HepG2 (cell line): Measurements from ENCODE around the gene CEMP1. TPM values are rescaled to one million over a fixed set of nuclear protein-coding genes. Genes with fewer than 3 reads are reported as not detected.

Experiments
- ARNT ChIP-seq: fragments of 450-650 bp; IDR thresholded peaks from 2 replicates; pipeline ENCODE4 v1.6.1; 2017
- ATF7-NPFF ChIP-seq: sonication (generic); formaldehyde crosslinking; IDR thresholded peaks from 2 replicates; pipeline ENCODE4 v1.8.1; 2023; ENCODE audit warnings: mild to moderate bottlenecking, low read depth, missing genetic modification reagents, moderate library complexity
- CREB1 ChIP-seq, 2 experiments: fragments of 450-650 bp in 1 of 2; IDR thresholded peaks; 2 replicates each; pipeline ENCODE4 v1.6.1; 2016 to 2017; ENCODE audit warnings: control low read depth in 1 of 2, mild to moderate bottlenecking in 1 of 2, missing compliant biosample characterization in 1 of 2, missing genetic modification characterization in 1 of 2
- DNMT1 ChIP-seq: sonication (generic); formaldehyde crosslinking; IDR thresholded peaks from 2 replicates; pipeline ENCODE4 v1.5.1; 2020; ENCODE audit warnings: mild to moderate bottlenecking, missing genetic modification reagents
- HNRNPL ChIP-seq: fragments of 200-400 bp; formaldehyde crosslinking; IDR thresholded peaks from 2 replicates; pipeline ENCODE4 v1.6.1; 2017; ENCODE audit warnings: mild to moderate bottlenecking, low read depth, low read length
- MED1 ChIP-seq: sonication (generic); formaldehyde crosslinking; IDR thresholded peaks from 2 replicates; pipeline ENCODE4 v1.4.0; 2020; ENCODE audit warnings: missing genetic modification reagents
- RERE ChIP-seq: IDR thresholded peaks from 2 replicates; pipeline ENCODE4 v1.6.1; 2016; ENCODE audit warnings: low read depth, missing genetic modification reagents, missing compliant biosample characterization
- SMYD3 ChIP-seq: sonication (generic); formaldehyde crosslinking; IDR thresholded peaks from 2 replicates; pipeline ENCODE4 v1.8.1; 2023; ENCODE audit warnings: mild to moderate bottlenecking, missing genetic modification reagents
- THAP11 ChIP-seq: IDR thresholded peaks from 2 replicates; pipeline ENCODE4 v1.6.1; 2016; ENCODE audit warnings: missing biosample characterization, missing genetic modification reagents
- ZBTB20 ChIP-seq: sonication (generic); formaldehyde crosslinking; IDR thresholded peaks from 2 replicates; pipeline ENCODE4 v1.8.1; 2023; ENCODE audit warnings: missing genetic modification reagents, low read depth, mild to moderate bottlenecking, borderline replicate concordance
- ZNF30 ChIP-seq: sonication (generic); formaldehyde crosslinking; IDR thresholded peaks from 2 replicates; pipeline ENCODE4 v1.5.0; 2020; ENCODE audit warnings: mild to moderate bottlenecking, missing genetic modification reagents
- ZNF329 ChIP-seq: sonication (generic); formaldehyde crosslinking; IDR thresholded peaks from 2 replicates; pipeline ENCODE4 v1.9.0; 2021; ENCODE audit warnings: low read depth, mild to moderate bottlenecking, missing genetic modification reagents
- ZNF335 ChIP-seq: sonication (generic); formaldehyde crosslinking; IDR thresholded peaks from 2 replicates; pipeline ENCODE4 v1.4.0; 2020; ENCODE audit warnings: missing genetic modification reagents
- ZNF501 ChIP-seq: sonication (generic); formaldehyde crosslinking; IDR thresholded peaks from 2 replicates; pipeline ENCODE4 v1.5.1; 2020; ENCODE audit warnings: mild to moderate bottlenecking, moderate library complexity, missing genetic modification reagents
- ZNF570 ChIP-seq: sonication (generic); formaldehyde crosslinking; IDR thresholded peaks from 2 replicates; pipeline ENCODE4 v1.4.0; 2020; ENCODE audit warnings: mild to moderate bottlenecking, missing genetic modification reagents, borderline replicate concordance
- ZNF589 ChIP-seq: sonication (generic); formaldehyde crosslinking; conservative IDR thresholded peaks from 2 replicates; pipeline ENCODE4 v1.8.0; 2022; ENCODE audit warnings: mild to moderate bottlenecking, moderate library complexity, missing genetic modification reagents
- polyA plus RNA-seq, 8 experiments: library from polyadenylated mRNA; depleted of rRNA in 3 of 8; stranded (reverse) in 7 of 8; unstranded in 1 of 8; fragments of >200 nt; fragmentation: Illumina TruSeq in 4 of 8; extraction: Trizol in 4 of 8; gene quantifications; 2 replicates each; pipeline versions ENCODE4 v1.2.1 to v1.2.3, GENCODE V29; 2011 to 2016; ENCODE audit warnings: low read depth in 4 of 8, missing spikeins in 1 of 8, mixed read lengths in 1 of 8; ENCODE audit not compliant: insufficient read depth in 1 of 8
- total RNA-seq, 5 experiments: library from RNA; depleted of rRNA; stranded (reverse); fragments of >200 nt; fragmentation: Illumina TruSeq; extraction: Trizol; gene quantifications; 2 replicates each; pipeline ENCODE4 v1.2.3, GENCODE V29; 2016; ENCODE audit warnings: low read depth in 1 of 5
- TF ChIP-seq, protein P1 (sequence below): sonication (generic); formaldehyde crosslinking; IDR thresholded peaks from 2 replicates; pipeline ENCODE4 v1.4.0; 2020; ENCODE audit warnings: mild to moderate bottlenecking, missing genetic modification reagents
- TF ChIP-seq, protein P2 (sequence below): sonication (generic); formaldehyde crosslinking; IDR thresholded peaks from 2 replicates; pipeline ENCODE4 v1.5.0; 2020; ENCODE audit warnings: mild to moderate bottlenecking, missing genetic modification reagents, borderline replicate concordance

Gene CEMP1
- total and polyA plus RNA-seq, 2 of the 13 experiments (the other 11 are each of a cell fraction or from before 2014, with no cell fraction given): not detected

DNA sequence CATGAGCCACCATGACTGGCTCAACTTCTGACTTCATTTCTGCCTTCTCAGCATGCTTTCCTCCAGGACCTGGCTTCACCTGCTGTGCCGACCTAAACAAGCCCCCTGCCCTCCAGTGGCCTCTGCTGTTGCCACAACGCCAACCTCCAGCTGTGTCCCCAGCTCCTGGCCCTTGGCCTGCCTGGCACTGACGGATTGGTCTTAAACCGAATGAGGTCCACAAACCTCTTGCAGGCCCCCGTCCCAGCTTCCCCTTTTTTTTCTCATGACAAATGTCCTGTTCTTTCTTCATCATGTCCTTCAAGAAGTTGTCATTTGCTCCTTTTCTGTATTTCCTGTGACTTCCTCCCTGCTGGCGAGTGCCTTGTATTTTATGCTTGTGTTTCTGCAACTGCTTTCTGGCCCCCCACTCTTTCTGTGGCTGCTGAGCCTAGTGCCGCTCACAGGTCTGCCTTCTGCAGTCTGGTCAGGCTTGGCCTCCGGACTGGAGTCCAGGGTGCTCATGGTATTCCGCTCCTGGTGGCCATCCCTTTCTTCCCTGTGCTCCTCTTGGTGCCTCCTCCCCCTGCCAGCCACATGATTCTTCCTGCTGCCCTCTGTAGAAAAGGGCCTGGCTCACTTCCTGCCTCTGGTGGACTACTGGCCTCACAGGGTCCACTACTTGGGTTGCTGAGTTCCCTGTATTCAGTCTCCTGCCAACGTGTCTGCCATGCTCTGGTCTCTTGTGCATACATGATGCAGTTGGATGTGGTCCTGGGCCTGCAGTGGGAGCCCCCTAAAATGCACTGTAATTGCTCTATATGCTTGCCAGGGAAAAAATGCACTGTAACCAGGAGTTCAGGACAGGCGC, 14.6 kb downstream of the CEMP1 start (continued):
- TF ChIP-seq ZNF30: no peak
- TF ChIP-seq ZNF329: no peak
- no peak for TF ChIP-seq ZBTB20 (CRISPR knock-in tag)
- no peak for TF ChIP-seq ZNF501 (CRISPR knock-in tag)
- no peak for TF ChIP-seq SMYD3 (CRISPR knock-in tag)
- TF ChIP-seq THAP11: no peak
- TF ChIP-seq, protein P1, sequence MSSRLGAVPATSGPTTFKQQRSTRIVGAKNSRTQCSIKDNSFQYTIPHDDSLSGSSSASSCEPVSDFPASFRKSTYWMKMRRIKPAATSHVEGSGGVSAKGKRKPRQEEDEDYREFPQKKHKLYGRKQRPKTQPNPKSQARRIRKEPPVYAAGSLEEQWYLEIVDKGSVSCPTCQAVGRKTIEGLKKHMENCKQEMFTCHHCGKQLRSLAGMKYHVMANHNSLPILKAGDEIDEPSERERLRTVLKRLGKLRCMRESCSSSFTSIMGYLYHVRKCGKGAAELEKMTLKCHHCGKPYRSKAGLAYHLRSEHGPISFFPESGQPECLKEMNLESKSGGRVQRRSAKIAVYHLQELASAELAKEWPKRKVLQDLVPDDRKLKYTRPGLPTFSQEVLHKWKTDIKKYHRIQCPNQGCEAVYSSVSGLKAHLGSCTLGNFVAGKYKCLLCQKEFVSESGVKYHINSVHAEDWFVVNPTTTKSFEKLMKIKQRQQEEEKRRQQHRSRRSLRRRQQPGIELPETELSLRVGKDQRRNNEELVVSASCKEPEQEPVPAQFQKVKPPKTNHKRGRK (CRISPR knock-in tag): no peak
- TF ChIP-seq CREB1 (IDR thresholded peaks at IDR 0.05): no peak
- TF ChIP-seq CREB1 (CRISPR knock-in tag; IDR thresholded peaks at IDR 0.05): no peak
- no peak for TF ChIP-seq ZNF570 (CRISPR knock-in tag)
- TF ChIP-seq ZNF589 (CRISPR knock-in tag): no peak
- peak; percentile 51; the same call in 1 of the 2 replicates for TF ChIP-seq MED1 (CRISPR knock-in tag)
- 0 out of 2 replicates have a peak, but pooled peaks have one; percentile 31 for TF ChIP-seq HNRNPL
- no peak for TF ChIP-seq ARNT
- TF ChIP-seq RERE: no peak
- TF ChIP-seq ATF7-NPFF (CRISPR knock-in tag): no peak
- TF ChIP-seq, protein P2, sequence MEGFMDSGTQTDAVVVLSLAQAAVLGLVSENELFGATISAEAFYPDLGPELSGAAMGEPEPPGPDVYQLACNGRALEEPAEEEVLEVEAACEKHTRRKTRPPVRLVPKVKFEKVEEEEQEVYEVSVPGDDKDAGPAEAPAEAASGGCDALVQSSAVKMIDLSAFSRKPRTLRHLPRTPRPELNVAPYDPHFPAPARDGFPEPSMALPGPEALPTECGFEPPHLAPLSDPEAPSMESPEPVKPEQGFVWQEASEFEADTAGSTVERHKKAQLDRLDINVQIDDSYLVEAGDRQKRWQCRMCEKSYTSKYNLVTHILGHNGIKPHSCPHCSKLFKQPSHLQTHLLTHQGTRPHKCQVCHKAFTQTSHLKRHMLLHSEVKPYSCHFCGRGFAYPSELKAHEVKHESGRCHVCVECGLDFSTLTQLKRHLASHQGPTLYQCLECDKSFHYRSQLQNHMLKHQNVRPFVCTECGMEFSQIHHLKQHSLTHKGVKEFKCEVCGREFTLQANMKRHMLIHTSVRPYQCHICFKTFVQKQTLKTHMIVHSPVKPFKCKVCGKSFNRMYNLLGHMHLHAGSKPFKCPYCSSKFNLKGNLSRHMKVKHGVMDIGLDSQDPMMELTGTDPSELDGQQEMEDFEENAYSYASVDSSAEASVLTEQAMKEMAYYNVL: no peak
- no peak for TF ChIP-seq ZNF335
- TF ChIP-seq DNMT1 (CRISPR knock-in tag): no peak
